Renal cortical epithelial cell (primary cell): ENCODE measurements around the gene FRMD4A. TPM values are rescaled to one million over a fixed set of nuclear protein-coding genes. Genes with fewer than 3 reads are reported as not detected.
"Not testable (repeated sequence)": the region's sequence is repeated elsewhere in the genome, so short reads cannot be mapped to it uniquely, and the experiment has no call there.

Experiments used
- DNase-seq: peaks from one replicate; pipeline ENCODE4 v3.0.0-alpha.2; 2011; ENCODE audit warnings: low read depth
- total RNA-seq: library from RNA; depleted of rRNA; stranded (reverse); fragments of >200 nt; gene quantifications from 2 replicates; pipeline ENCODE4 v1.2.3, GENCODE V29; 2014

FRMD4A gene
- total RNA-seq, 1 donor from 2014 or later: 18.6 TPM

GRCh38 chr10:14056610-14057332 lies 274.0 kb downstream of the FRMD4A start:
- DNase-seq: peak; percentile 84

- DNase-seq: peak; percentile 29
Measured at GRCh38 chr10:14052931-14053330, 277.8 kb downstream of the FRMD4A start.

GRCh38 chr10:14050598-14050997 lies 280.1 kb downstream of the FRMD4A start:
- no peak for DNase-seq

GRCh38 chr10:14048930-14049613 lies 281.7 kb downstream of the FRMD4A start:
- DNase-seq: peak; percentile 66

- DNase-seq: no peak
Measured at GRCh38 chr10:14047431-14047830, 283.3 kb downstream of the FRMD4A start.

GRCh38 chr10:14042051-14042450 lies 288.7 kb downstream of the FRMD4A start:
- not testable (repeated sequence) for DNase-seq

GRCh38 chr10:14040787-14041631 lies 289.7 kb downstream of the FRMD4A start:
- DNase-seq: no peak

- peak; percentile 71 for DNase-seq
Measured at GRCh38 chr10:14039968-14040668, 290.6 kb downstream of the FRMD4A start.

- no peak for DNase-seq
Measured at GRCh38 chr10:14036233-14036632, 294.5 kb downstream of the FRMD4A start.

GRCh38 chr10:14035506-14035905 lies 295.2 kb downstream of the FRMD4A start:
- DNase-seq: no peak

- DNase-seq: no peak
Measured at GRCh38 chr10:14032406-14032998, 298.2 kb downstream of the FRMD4A start.

- DNase-seq: no peak
Measured at GRCh38 chr10:14026325-14026724, 304.4 kb downstream of the FRMD4A start.

- no peak for DNase-seq
Measured at GRCh38 chr10:14025283-14026189, 305.2 kb downstream of the FRMD4A start.

GRCh38 chr10:14024329-14025202 lies 306.2 kb downstream of the FRMD4A start:
- no peak for DNase-seq

GRCh38 chr10:14023673-14024328 lies 306.9 kb downstream of the FRMD4A start:
- peak; percentile 46 for DNase-seq

GRCh38 chr10:14022954-14023672 lies 307.6 kb downstream of the FRMD4A start:
- no peak for DNase-seq

- no peak for DNase-seq
Measured at GRCh38 chr10:14022052-14022451, 308.7 kb downstream of the FRMD4A start.

GRCh38 chr10:14020037-14020664 lies 310.6 kb downstream of the FRMD4A start:
- no peak for DNase-seq
